Thymus (tissue), 11 donors: ENCODE data around the gene KLHL36. TPM values are rescaled to one million over a fixed set of nuclear protein-coding genes. Genes with fewer than 3 reads are reported as not detected.
A peak's percentile ranks its signal among the peaks of the same experiment; 100 is the strongest.

ENCODE experiments used
- DNase-seq, 9 donors: peaks; one replicate each; pipeline ENCODE4 v3.0.0-alpha.2; 2013; ENCODE audit warnings: low spot score in 9 of 9, low read depth in 6 of 9, missing footprints in 1 of 9
- H3K27ac ChIP-seq, 2 donors: one replicate each; pipeline ENCODE4 v1.5.1; 2013; ENCODE audit warnings: control low read depth in 1 of 2, low read depth in 1 of 2, low read length in 1 of 2, mild to moderate bottlenecking in 1 of 2, moderate library complexity in 1 of 2
- H3K27me3 ChIP-seq, 2 donors: one replicate each; pipeline ENCODE4 v1.5.1; 2013; ENCODE audit warnings: low read length in 1 of 2; ENCODE audit not compliant: control insufficient read depth in 2 of 2, insufficient read depth in 1 of 2
- H3K36me3 ChIP-seq, 2 donors: one replicate each; pipeline ENCODE4 v1.5.1; 2013; ENCODE audit warnings: low read length in 1 of 2, mild to moderate bottlenecking in 1 of 2, moderate library complexity in 1 of 2; ENCODE audit not compliant: control insufficient read depth in 2 of 2, insufficient read depth in 2 of 2
- H3K4me1 ChIP-seq, 2 donors: one replicate each; pipeline ENCODE4 v1.5.1; 2013; ENCODE audit warnings: low read length in 2 of 2; ENCODE audit not compliant: control insufficient read depth in 2 of 2, insufficient read depth in 2 of 2
- H3K4me3 ChIP-seq, 2 donors: one replicate each; pipeline ENCODE4 v1.5.1; 2013; ENCODE audit warnings: low read length in 2 of 2, control low read depth in 1 of 2, mild to moderate bottlenecking in 1 of 2
- H3K9me3 ChIP-seq, 2 donors: one replicate each; pipeline ENCODE4 v1.5.1; 2013; ENCODE audit warnings: low read length in 1 of 2, mild to moderate bottlenecking in 1 of 2; ENCODE audit not compliant: control insufficient read depth in 2 of 2, insufficient read depth in 1 of 2
- WGBS: extraction: QIAGEN DNeasy Blood & Tissue Kit; methylation state at CpG from one replicate; pipeline ENCODE4 v1.1.7; 2013; 5-methylcytosine and 5-hydroxymethylcytosine counted together
- polyA plus RNA-seq: library from polyadenylated mRNA; stranded (reverse); fragments of 200-250 nt; gene quantifications from one replicate; pipeline ENCODE4 v1.2.3, GENCODE V29; 2013
- total RNA-seq: library from RNA; stranded (reverse); fragments of 120-200 nt; gene quantifications from one replicate; pipeline ENCODE4 v1.2.4, GENCODE V29; 2013
- donor health status: healthy.

The KLHL36 gene
- total and polyA plus RNA-seq, 2 donors: 14.4 to 17.8 TPM

DNA sequence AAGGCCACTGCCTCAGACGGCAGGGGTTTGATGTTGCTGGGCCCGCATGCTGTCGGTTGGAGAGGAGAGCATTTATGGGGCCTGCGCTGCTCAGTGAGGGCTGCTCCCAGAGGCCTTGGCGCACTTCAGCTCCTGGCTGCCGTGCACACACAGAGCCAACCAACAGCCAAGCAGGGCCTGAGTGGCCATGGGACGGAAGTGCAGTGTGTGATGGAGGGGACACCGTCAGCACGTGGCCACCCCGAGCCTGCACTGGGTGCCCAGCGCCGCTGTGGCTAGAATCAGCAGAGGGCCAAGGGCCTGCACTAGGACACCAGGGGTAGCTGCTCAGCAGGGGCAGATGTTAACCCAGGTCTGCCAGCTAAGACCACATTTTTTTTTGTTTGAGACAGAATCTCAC, 21.8 kb downstream of the KLHL36 start:
- 97% methylated on average over 12 of the region's 12 CpGs for WGBS
- Histone ChIP-seq H3K9me3 (no peaks in the 10 kb centered on the region), H3K4me1 (no peaks in the 10 kb centered on the region), H3K36me3 (peaks cover 5 to 10% of the 10 kb centered on the region in 2 donors), H3K27me3 (no peaks in the 10 kb centered on the region), H3K4me3 (no peak overlapping the region), H3K27ac (no peak overlapping the region)
- no peak for DNase-seq

DNA sequence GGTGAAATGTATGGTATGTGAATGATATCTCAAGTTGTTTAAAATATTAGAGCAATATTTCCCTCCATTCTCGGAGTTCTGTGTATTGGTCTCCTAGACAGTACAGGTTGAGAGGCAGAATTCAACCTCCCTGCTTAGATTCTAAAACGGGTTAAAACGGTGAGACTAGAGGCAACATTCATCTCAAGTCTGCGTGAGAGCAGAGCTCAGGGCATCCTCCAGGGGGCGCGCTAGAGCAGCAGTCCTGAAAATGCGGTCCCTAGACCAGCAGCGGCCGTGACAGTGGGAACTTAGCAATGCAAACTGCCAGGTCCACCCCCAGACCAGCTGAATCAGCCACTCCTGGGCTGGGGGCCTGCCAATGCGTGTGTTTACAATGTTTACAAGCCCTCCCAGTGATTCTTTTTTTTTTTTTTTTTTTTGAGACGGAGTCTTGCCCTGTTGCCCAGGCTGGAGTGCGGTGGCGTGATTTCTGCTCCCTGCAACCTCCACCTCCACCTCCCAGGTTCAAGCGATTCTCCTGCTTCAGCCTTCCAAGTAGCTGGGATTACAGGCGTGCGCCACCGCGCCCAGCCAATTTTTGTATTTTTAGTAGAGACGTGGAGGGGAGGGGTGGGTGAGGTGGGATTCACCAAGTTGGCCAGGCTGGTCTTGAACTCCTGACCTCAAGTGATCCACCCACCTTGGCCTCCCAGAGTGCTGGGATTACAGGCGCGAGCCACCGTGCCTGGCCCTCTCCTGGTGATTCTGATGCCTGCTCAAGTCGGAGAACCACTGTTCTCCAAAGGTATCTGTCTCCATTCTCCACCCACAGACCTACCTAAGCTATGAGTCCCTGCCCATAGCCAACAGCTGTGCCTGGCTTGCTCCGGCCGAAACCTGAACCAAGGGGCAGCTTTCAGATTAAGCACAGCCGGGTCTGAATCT, 24.2 kb downstream of the KLHL36 start:
- 62% methylated on average over 26 of the region's 26 CpGs for WGBS
- peak; percentile 27 to 78 (median 52) for DNase-seq
- Histone ChIP-seq H3K36me3 (no peaks in the 10 kb centered on the region), H3K4me1 (no peaks in the 10 kb centered on the region), H3K27ac (no peak overlapping the region), H3K4me3 (no peak overlapping the region), H3K27me3 (peaks cover 0 to 6% of the 10 kb centered on the region in 2 donors), H3K9me3 (no peaks in the 10 kb centered on the region)

DNA sequence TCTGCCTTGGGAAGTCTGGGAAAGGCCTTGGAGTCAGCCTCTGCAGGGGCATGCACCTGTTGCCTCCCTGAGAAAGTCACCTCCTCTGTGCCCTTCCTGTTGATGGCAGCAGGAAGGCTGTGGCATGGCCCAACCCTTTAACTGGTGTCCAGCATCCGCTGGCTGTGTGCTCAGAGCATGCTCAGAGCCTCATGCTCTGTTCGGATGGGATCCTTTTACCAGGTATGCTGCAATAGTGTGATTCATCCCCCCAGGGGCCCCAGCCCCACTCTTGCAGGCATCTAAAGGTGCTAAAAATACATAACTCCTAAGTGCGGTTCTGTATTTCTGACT, 24.9 kb downstream of the KLHL36 start:
- Histone ChIP-seq H3K27ac (no peak overlapping the region), H3K27me3 (peaks cover 0 to 7% of the 10 kb centered on the region in 2 donors), H3K36me3 (no peaks in the 10 kb centered on the region), H3K4me3 (no peak overlapping the region), H3K4me1 (no peaks in the 10 kb centered on the region), H3K9me3 (no peaks in the 10 kb centered on the region)
- no peak for DNase-seq
- 97% methylated on average over 3 of the region's 3 CpGs for WGBS

DNA sequence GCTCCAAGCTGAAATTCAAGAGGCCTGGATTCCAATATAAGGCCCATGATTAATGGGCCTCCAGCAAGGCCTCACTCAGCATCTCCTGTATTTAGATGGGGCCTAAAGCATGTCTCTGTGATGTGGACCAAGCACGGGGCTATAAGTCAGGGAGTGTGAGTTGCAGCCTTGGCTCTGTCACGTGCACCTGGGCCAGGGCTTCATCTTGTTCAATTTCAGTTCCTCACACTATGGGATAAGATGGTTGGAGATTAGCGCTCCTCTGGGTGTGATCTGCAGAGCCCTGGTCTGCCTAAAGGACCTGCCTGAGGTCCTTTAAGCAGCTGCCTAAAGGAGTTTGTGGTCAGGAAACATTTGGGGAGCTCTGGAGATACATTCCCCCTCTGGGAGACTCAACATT, 25.2 kb downstream of the KLHL36 start:
- Histone ChIP-seq H3K36me3 (no peaks in the 10 kb centered on the region), H3K4me3 (no peak overlapping the region), H3K27ac (no peak overlapping the region), H3K4me1 (no peaks in the 10 kb centered on the region), H3K27me3 (peaks cover 0 to 7% of the 10 kb centered on the region in 2 donors), H3K9me3 (no peaks in the 10 kb centered on the region)
- DNase-seq: no peak
- WGBS: 96% methylated on average over 3 of the region's 3 CpGs

DNA sequence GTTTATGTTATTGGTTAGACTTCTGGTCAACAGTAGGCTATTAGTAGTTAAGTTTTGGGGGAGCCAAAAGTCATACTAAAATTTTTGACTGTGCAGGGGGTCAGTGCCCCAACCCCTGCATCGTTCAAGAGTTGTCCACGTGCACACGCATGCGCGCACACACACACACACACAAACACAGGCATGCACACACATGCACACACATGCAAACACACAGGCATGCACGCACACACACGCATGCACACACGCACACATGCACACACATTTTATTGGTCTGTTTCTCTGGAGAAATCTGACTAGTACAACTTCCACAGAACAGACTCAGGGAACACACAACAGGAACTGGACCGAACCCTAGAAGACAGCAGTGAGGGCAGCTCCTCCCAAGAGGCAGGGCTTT, 27.1 kb downstream of the KLHL36 start:
- peaks cover 0 to 7% of the 10 kb centered on the region in 2 donors for H3K27me3 ChIP-seq
- no peaks in the 10 kb centered on the region for H3K9me3 ChIP-seq
- no peaks in the 10 kb centered on the region for H3K36me3 ChIP-seq
- no peak overlapping the region for H3K4me3 ChIP-seq
- no peaks in the 10 kb centered on the region for H3K4me1 ChIP-seq
- WGBS: 92% methylated on average over 9 of the region's 9 CpGs
- DNase-seq: no peak
- no peak overlapping the region for H3K27ac ChIP-seq

DNA sequence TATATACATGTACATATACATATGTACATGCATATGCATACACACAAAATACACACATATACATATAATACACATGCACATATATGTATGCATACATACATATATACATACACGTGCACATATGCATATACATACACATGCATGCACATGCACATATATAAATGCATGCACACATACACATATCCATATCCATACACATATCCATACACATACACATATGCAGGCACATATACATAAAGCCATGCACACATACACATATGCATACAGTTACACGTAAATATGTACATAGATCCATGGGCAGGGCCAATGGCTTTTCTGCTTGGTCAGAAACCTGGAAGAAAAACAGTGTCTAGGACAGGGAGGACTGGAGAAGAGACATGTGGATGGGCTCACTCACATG, 27.6 kb downstream of the KLHL36 start:
- WGBS: 98% methylated on average over 2 of the region's 2 CpGs
- Histone ChIP-seq H3K4me1 (no peaks in the 10 kb centered on the region), H3K4me3 (no peak overlapping the region)

DNA sequence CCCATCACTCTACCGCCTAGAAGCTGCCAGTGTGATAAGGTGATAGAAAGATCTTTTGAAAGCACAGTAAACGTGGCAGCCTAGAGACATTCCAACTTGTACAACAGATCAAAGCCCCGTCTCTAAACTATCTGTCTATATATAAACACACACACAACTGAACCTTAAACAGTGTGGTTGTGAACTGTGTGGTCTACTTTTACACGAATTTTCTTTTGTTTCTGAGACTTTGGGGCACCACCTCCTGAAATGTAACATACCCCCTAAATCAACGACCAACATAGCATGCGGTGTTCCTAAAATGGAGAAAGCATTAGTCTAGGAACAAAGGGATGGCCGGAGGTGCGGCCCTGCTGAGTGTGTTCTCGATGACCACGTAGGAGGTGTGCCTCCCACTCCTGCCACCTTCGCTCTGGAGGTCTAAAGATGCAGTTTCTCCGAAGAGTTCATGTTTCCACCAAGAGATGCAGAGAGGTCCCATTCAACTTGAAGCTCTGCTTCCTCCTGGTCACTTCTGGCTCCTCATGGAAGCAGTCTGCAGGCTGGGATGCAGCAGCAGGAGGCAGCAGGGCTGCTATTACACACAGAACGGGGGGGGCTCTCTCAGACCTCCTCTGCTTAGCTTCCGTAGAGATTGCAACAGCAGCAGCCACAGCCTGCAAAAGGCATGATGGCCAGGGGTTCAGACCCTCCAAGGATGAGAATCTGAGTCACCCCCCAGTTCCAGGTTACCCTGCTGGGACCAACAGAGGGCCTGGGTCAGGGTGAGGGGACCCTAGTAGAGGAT, 28.9 kb downstream of the KLHL36 start:
- Histone ChIP-seq H3K36me3 (no peaks in the 10 kb centered on the region), H3K27me3 (peaks cover 0 to 8% of the 10 kb centered on the region in 2 donors), H3K4me3 (no peak overlapping the region), H3K9me3 (no peaks in the 10 kb centered on the region), H3K27ac (no peak overlapping the region), H3K4me1 (no peaks in the 10 kb centered on the region)
- WGBS: 90% methylated on average over 14 of the region's 14 CpGs
- DNase-seq: no peak

More for the DNA sequence above, 27.6 kb downstream of the KLHL36 start:
- H3K9me3 ChIP-seq: no peaks in the 10 kb centered on the region
- H3K27ac ChIP-seq: no peak overlapping the region
- DNase-seq: no peak
- peaks cover 0 to 7% of the 10 kb centered on the region in 2 donors for H3K27me3 ChIP-seq
- H3K36me3 ChIP-seq: no peaks in the 10 kb centered on the region

DNA sequence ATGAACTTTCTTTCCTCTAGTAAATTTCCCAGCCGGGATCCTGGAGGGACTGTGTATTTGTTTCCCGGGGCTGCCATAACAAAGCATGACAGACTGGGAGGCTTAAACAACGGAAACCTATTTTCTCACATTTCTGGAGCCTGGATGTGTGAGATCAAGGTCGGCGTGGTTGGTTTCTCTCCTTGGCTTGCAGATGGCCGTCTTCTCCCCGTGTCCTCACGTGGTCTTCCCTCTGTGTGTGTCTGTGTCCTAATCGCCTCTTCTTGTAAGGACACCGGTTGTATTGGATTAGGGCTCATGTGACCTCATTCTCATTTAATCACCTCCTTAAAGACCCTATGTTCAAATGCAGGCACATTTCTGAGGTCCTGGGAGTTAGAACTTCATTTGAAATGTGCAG, 29.5 kb downstream of the KLHL36 start:
- 92% methylated on average over 10 of the region's 10 CpGs for WGBS
- H3K27me3 ChIP-seq: peaks cover 0 to 9% of the 10 kb centered on the region in 2 donors
- no peak overlapping the region for H3K27ac ChIP-seq
- DNase-seq: no peak
- no peaks in the 10 kb centered on the region for H3K9me3 ChIP-seq
- no peaks in the 10 kb centered on the region for H3K4me1 ChIP-seq
- H3K36me3 ChIP-seq: no peaks in the 10 kb centered on the region
- H3K4me3 ChIP-seq: no peak overlapping the region

DNA sequence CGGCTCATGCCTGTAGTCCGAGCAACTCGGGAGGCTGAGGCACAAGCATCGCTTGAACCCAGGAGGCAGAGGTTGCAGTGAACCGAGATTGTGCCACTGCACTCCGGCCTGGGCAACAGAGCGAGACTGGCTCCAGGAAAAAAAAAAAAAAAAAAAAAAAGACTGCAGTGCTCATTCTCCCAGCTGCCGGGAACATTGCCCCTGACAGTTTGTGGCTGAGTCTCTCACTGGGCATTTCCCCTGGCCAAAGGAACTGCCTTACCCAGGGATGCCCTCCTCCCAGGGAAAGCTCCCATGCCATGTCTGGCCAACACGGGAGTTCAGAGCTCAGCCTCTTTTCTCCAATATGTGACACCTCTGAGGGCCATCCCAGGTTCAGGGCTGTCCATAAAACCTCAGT, 30.2 kb downstream of the KLHL36 start:
- DNase-seq: no peak
- 98% methylated on average over 9 of the region's 9 CpGs for WGBS
- no peaks in the 10 kb centered on the region for H3K9me3 ChIP-seq
- peaks cover 0 to 11% of the 10 kb centered on the region in 2 donors for H3K27me3 ChIP-seq
- H3K4me3 ChIP-seq: no peak overlapping the region
- no peak overlapping the region for H3K27ac ChIP-seq
- no peaks in the 10 kb centered on the region for H3K4me1 ChIP-seq
- H3K36me3 ChIP-seq: no peaks in the 10 kb centered on the region
